GM12864 (cell line): ENCODE data around the gene ATIC.

ENCODE experiments used
- DNase-seq: peaks from one replicate; pipeline ENCODE4 v3.0.0-alpha.2; 2011; ENCODE audit warnings: low read depth
- H3K4me3 ChIP-seq: 2 replicates; pipeline ENCODE4 v1.5.1; 2011; ENCODE audit warnings: mild to moderate bottlenecking, low read depth, low read length, control low read depth
- CTCF ChIP-seq: IDR thresholded peaks from 2 replicates; pipeline ENCODE4 v1.5.1; 2011; ENCODE audit warnings: low read depth, mild to moderate bottlenecking, moderate library complexity, low read length, control low read depth, inconsistent platforms; ENCODE audit errors: missing control alignments

ATIC gene

GRCh38 chr2:215374642-215375466, 63.0 kb downstream of the ATIC start:
- DNase-seq: no peak
- no peak overlapping the region for H3K4me3 ChIP-seq
- no peak for TF ChIP-seq CTCF

- no peak for DNase-seq
- TF ChIP-seq CTCF: no peak
- no peak overlapping the region for H3K4me3 ChIP-seq
Measured at GRCh38 chr2:215375467-215375830, 63.6 kb downstream of the ATIC start.

GRCh38 chr2:215376103-215376780, 64.4 kb downstream of the ATIC start:
- DNase-seq: no peak
- TF ChIP-seq CTCF: no peak
- no peak overlapping the region for H3K4me3 ChIP-seq

GRCh38 chr2:215377283-215377682, 65.4 kb downstream of the ATIC start:
- H3K4me3 ChIP-seq: no peak overlapping the region
- no peak for TF ChIP-seq CTCF
- no peak for DNase-seq

GRCh38 chr2:215378045-215378444, 66.2 kb downstream of the ATIC start:
- H3K4me3 ChIP-seq: no peak overlapping the region
- TF ChIP-seq CTCF: no peak
- DNase-seq: no peak

- H3K4me3 ChIP-seq: no peak overlapping the region
- TF ChIP-seq CTCF: no peak
- no peak for DNase-seq
Measured at GRCh38 chr2:215379039-215379438, 67.2 kb downstream of the ATIC start.
